KMS-11 (cell line): ENCODE results near the gene ELMO1.

Source experiments
- H2AFZ ChIP-seq: fragments of 200-600 bp; sonication (generic); 2 replicates; pipeline ENCODE4 v1.6.1; 2016; ENCODE audit warnings: antibody characterized with exemption, mixed run types, low read depth
- H3K27ac ChIP-seq: fragments of 200-600 bp; sonication (generic); 2 replicates; pipeline ENCODE4 v1.6.1; 2016; ENCODE audit warnings: mild to moderate bottlenecking, mixed run types
- H3K27me3 ChIP-seq: fragments of 200-600 bp; sonication (generic); 2 replicates; pipeline ENCODE4 v1.6.1; 2017; ENCODE audit warnings: mild to moderate bottlenecking, low read depth, mixed run types, moderate library complexity; ENCODE audit not compliant: insufficient read depth
- H3K36me3 ChIP-seq: fragments of 200-600 bp; sonication (generic); 2 replicates; pipeline ENCODE4 v1.6.1; 2017; ENCODE audit warnings: mild to moderate bottlenecking, mixed run types; ENCODE audit not compliant: insufficient read depth
- H3K4me1 ChIP-seq: fragments of 200-600 bp; sonication (generic); 2 replicates; pipeline ENCODE4 v1.6.1; 2016; ENCODE audit warnings: mild to moderate bottlenecking, low read depth, mixed run types; ENCODE audit not compliant: poor library complexity, severe bottlenecking
- H3K4me2 ChIP-seq: fragments of 200-600 bp; sonication (generic); 2 replicates; pipeline ENCODE4 v1.7.0; 2016; ENCODE audit warnings: mild to moderate bottlenecking, mixed run types
- H3K4me3 ChIP-seq: fragments of 200-600 bp; sonication (generic); IDR thresholded peaks from 2 replicates; pipeline ENCODE4 v1.6.1; 2017; ENCODE audit warnings: low read depth, low read length, mixed read lengths; ENCODE audit not compliant: insufficient read depth
- H3K79me2 ChIP-seq: fragments of 200-600 bp; sonication (generic); 2 replicates; pipeline ENCODE4 v1.6.1; 2016; ENCODE audit warnings: low read depth, mixed run types; ENCODE audit not compliant: insufficient read depth
- H3K9ac ChIP-seq: fragments of 200-600 bp; sonication (generic); 2 replicates; pipeline ENCODE4 v1.6.1; 2016; ENCODE audit warnings: mild to moderate bottlenecking, mixed run types
- H4K20me1 ChIP-seq: fragments of 200-600 bp; sonication (generic); 2 replicates; pipeline ENCODE4 v1.6.1; 2016; ENCODE audit warnings: mild to moderate bottlenecking, mixed run types; ENCODE audit not compliant: insufficient read depth
- CTCF ChIP-seq: fragments of 200-600 bp; sonication (generic); conservative IDR thresholded peaks from 2 replicates; pipeline ENCODE4 v1.6.1; 2017; ENCODE audit warnings: low read depth, mild to moderate bottlenecking, antibody characterized with exemption, low read length, moderate library complexity, mixed read lengths

The ELMO1 gene

GRCh38 chr7:36840904-36841303, 607.8 kb downstream of the ELMO1 start:
- Histone ChIP-seq H3K9ac (no peak overlapping the region), H3K4me2 (no peak overlapping the region), H3K36me3 (no peaks in the 10 kb centered on the region), H2AFZ (no peak overlapping the region), H3K4me1 (no peaks in the 10 kb centered on the region), H4K20me1 (no peaks in the 10 kb centered on the region), H3K4me3 (no peak overlapping the region), H3K79me2 (no peaks in the 10 kb centered on the region), H3K27ac (no peak overlapping the region), H3K27me3 (no peaks in the 10 kb centered on the region)
- TF ChIP-seq CTCF, result no peak

- Histone ChIP-seq H3K9ac (no peak overlapping the region), H3K36me3 (no peaks in the 10 kb centered on the region), H3K4me3 (no peak overlapping the region), H3K27me3 (no peaks in the 10 kb centered on the region), H4K20me1 (no peaks in the 10 kb centered on the region), H2AFZ (no peak overlapping the region), H3K79me2 (no peaks in the 10 kb centered on the region), H3K4me1 (no peaks in the 10 kb centered on the region), H3K27ac (no peak overlapping the region), H3K4me2 (no peak overlapping the region)
- no peak for TF ChIP-seq CTCF
Measured at GRCh38 chr7:36838616-36839225, 609.9 kb downstream of the ELMO1 start.

- no peaks in the 10 kb centered on the region for H3K27me3 ChIP-seq
- H3K4me2 ChIP-seq, result no peak overlapping the region
- no peaks in the 10 kb centered on the region for H3K4me1 ChIP-seq
- no peak overlapping the region for H2AFZ ChIP-seq
- TF ChIP-seq CTCF, result no peak
- H3K4me3 ChIP-seq, result no peak overlapping the region
- no peaks in the 10 kb centered on the region for H4K20me1 ChIP-seq
- H3K79me2 ChIP-seq, result no peaks in the 10 kb centered on the region
- no peaks in the 10 kb centered on the region for H3K36me3 ChIP-seq
- H3K9ac ChIP-seq, result no peak overlapping the region
- H3K27ac ChIP-seq, result no peak overlapping the region
Measured at GRCh38 chr7:36831049-36831448, 617.6 kb downstream of the ELMO1 start.

GRCh38 chr7:36827726-36828703, 620.6 kb downstream of the ELMO1 start:
- no peak for TF ChIP-seq CTCF
- H3K27me3 ChIP-seq, result no peaks in the 10 kb centered on the region
- H3K4me3 ChIP-seq, result no peak overlapping the region
- no peak overlapping the region for H3K9ac ChIP-seq
- no peak overlapping the region for H3K4me2 ChIP-seq
- no peaks in the 10 kb centered on the region for H3K79me2 ChIP-seq
- no peaks in the 10 kb centered on the region for H3K36me3 ChIP-seq
- no peaks in the 10 kb centered on the region for H3K4me1 ChIP-seq
- H3K27ac ChIP-seq, result no peak overlapping the region
- no peak overlapping the region for H2AFZ ChIP-seq
- H4K20me1 ChIP-seq, result no peaks in the 10 kb centered on the region
